Activated T-cell treated with anti-CD3 and anti-CD28 coated beads, Interleukin-2, amount 50 U/mL, for 72 hours (primary cell): Measurements from ENCODE around the gene CACNA2D3. TPM values are rescaled to one million over a fixed set of nuclear protein-coding genes. Genes with fewer than 3 reads are reported as not detected.

Experiments used
- ATAC-seq, 2 donors: fragments of 150-1000 bp; cut with Tn5 transposase; replicated peaks in 1 of 2; 2 replicates each; pipeline ENCODE4 v1.10.0; 2021; ENCODE audit warnings: moderate library complexity in 2 of 2, mild to moderate bottlenecking in 1 of 2
- DNase-seq, 2 donors: peaks; one replicate each; pipeline ENCODE4 v3.0.0; 2021 to 2022; ENCODE audit warnings: mixed read lengths in 1 of 2
- H3K27ac Mint-ChIP-seq: one replicate; pipeline ENCODE4 v1.8.0; 2022; ENCODE audit warnings: mild to moderate bottlenecking, moderate library complexity, mixed read lengths
- H3K27me3 Mint-ChIP-seq: one replicate; pipeline ENCODE4 v1.8.0; 2022; ENCODE audit warnings: low read depth, mixed read lengths
- H3K36me3 Mint-ChIP-seq, 2 donors: one replicate each; pipeline ENCODE4 v1.8.0; 2022; ENCODE audit warnings: mixed read lengths in 2 of 2, mild to moderate bottlenecking in 1 of 2; ENCODE audit not compliant: insufficient read depth in 2 of 2
- H3K4me1 Mint-ChIP-seq: one replicate; pipeline ENCODE4 v1.8.0; 2022; ENCODE audit warnings: low read depth, mixed read lengths
- H3K4me3 Mint-ChIP-seq, 2 donors: one replicate each; pipeline ENCODE4 v1.8.0; 2022; ENCODE audit warnings: mild to moderate bottlenecking in 2 of 2, mixed read lengths in 2 of 2, moderate library complexity in 2 of 2
- H3K9me3 Mint-ChIP-seq, 2 donors: one replicate each; pipeline ENCODE4 v1.8.0; 2022; ENCODE audit warnings: mixed read lengths in 2 of 2
- total RNA-seq, 2 donors: library from RNA; stranded (reverse); gene quantifications; one replicate each; pipeline ENCODE4 v1.2.3, GENCODE V29; 2022

CACNA2D3 gene
- total RNA-seq, 2 donors from 2014 or later, result not detected

- Mint-ChIP-seq H3K4me3 (no peak overlapping the region), H3K27ac (no peak overlapping the region), H3K9me3 (peaks cover under 1 to 4% of the 10 kb centered on the region in 2 donors), H3K36me3 (no peaks in the 10 kb centered on the region), H3K4me1 (no peaks in the 10 kb centered on the region), H3K27me3 (no peaks in the 10 kb centered on the region)
- ATAC-seq, result no peak
- no peak for DNase-seq
These were observed 174.2 kb downstream of the CACNA2D3 start for GRCh38 chr3:54296531-54296930.

GRCh38 chr3:54299169-54299935, 177.0 kb downstream of the CACNA2D3 start:
- H3K4me1 Mint-ChIP-seq, result no peaks in the 10 kb centered on the region
- H3K27me3 Mint-ChIP-seq, result no peaks in the 10 kb centered on the region
- H3K36me3 Mint-ChIP-seq, result no peaks in the 10 kb centered on the region
- ATAC-seq (no peak), DNase-seq (no peak)
- H3K4me3 Mint-ChIP-seq, result no peak overlapping the region
- no peak overlapping the region for H3K27ac Mint-ChIP-seq
- H3K9me3 Mint-ChIP-seq, result peaks cover 0 to 4% of the 10 kb centered on the region in 2 donors

GRCh38 chr3:54303517-54304375, 181.4 kb downstream of the CACNA2D3 start:
- H3K27me3 Mint-ChIP-seq, result no peaks in the 10 kb centered on the region
- no peak overlapping the region for H3K27ac Mint-ChIP-seq
- ATAC-seq (no peak), DNase-seq (no peak)
- H3K4me3 Mint-ChIP-seq, result no peak overlapping the region
- no peaks in the 10 kb centered on the region for H3K36me3 Mint-ChIP-seq
- no peaks in the 10 kb centered on the region for H3K9me3 Mint-ChIP-seq
- H3K4me1 Mint-ChIP-seq, result no peaks in the 10 kb centered on the region

GRCh38 chr3:54304877-54305276, 182.5 kb downstream of the CACNA2D3 start:
- DNase-seq (no peak), ATAC-seq (no peak)
- no peaks in the 10 kb centered on the region for H3K36me3 Mint-ChIP-seq
- no peaks in the 10 kb centered on the region for H3K9me3 Mint-ChIP-seq
- no peaks in the 10 kb centered on the region for H3K27me3 Mint-ChIP-seq
- no peak overlapping the region for H3K27ac Mint-ChIP-seq
- no peaks in the 10 kb centered on the region for H3K4me1 Mint-ChIP-seq
- H3K4me3 Mint-ChIP-seq, result no peak overlapping the region

GRCh38 chr3:54305409-54306099, 183.2 kb downstream of the CACNA2D3 start:
- no peak overlapping the region for H3K27ac Mint-ChIP-seq

GRCh38 chr3:54307566-54308180, 185.3 kb downstream of the CACNA2D3 start:
- Mint-ChIP-seq H3K27me3 (no peaks in the 10 kb centered on the region), H3K9me3 (no peaks in the 10 kb centered on the region), H3K36me3 (no peaks in the 10 kb centered on the region), H3K4me3 (no peak overlapping the region), H3K27ac (no peak overlapping the region), H3K4me1 (no peaks in the 10 kb centered on the region)
- no peak for ATAC-seq
- DNase-seq, result no peak

More at GRCh38 chr3:54305409-54306099, 183.2 kb downstream of the CACNA2D3 start:
- Mint-ChIP-seq H3K9me3 (no peaks in the 10 kb centered on the region), H3K36me3 (no peaks in the 10 kb centered on the region), H3K4me1 (no peaks in the 10 kb centered on the region), H3K27me3 (no peaks in the 10 kb centered on the region), H3K4me3 (no peak overlapping the region)
- no peak for ATAC-seq
- no peak for DNase-seq

GRCh38 chr3:54309601-54310000, 187.2 kb downstream of the CACNA2D3 start:
- DNase-seq (no peak), ATAC-seq (no peak)
- no peak overlapping the region for H3K4me3 Mint-ChIP-seq
- H3K4me1 Mint-ChIP-seq, result no peaks in the 10 kb centered on the region
- no peaks in the 10 kb centered on the region for H3K27me3 Mint-ChIP-seq
- no peaks in the 10 kb centered on the region for H3K36me3 Mint-ChIP-seq
- no peaks in the 10 kb centered on the region for H3K9me3 Mint-ChIP-seq
- no peak overlapping the region for H3K27ac Mint-ChIP-seq

GRCh38 chr3:54311211-54311747, 188.9 kb downstream of the CACNA2D3 start:
- H3K27me3 Mint-ChIP-seq, result no peaks in the 10 kb centered on the region
- no peak overlapping the region for H3K4me3 Mint-ChIP-seq
- DNase-seq (no peak), ATAC-seq (no peak)
- H3K27ac Mint-ChIP-seq, result no peak overlapping the region
- H3K36me3 Mint-ChIP-seq, result no peaks in the 10 kb centered on the region
- no peaks in the 10 kb centered on the region for H3K4me1 Mint-ChIP-seq
- H3K9me3 Mint-ChIP-seq, result no peaks in the 10 kb centered on the region

GRCh38 chr3:54312156-54312899, 190.0 kb downstream of the CACNA2D3 start:
- Mint-ChIP-seq H3K4me1 (no peaks in the 10 kb centered on the region), H3K27me3 (no peaks in the 10 kb centered on the region)

GRCh38 chr3:54313418-54313817, 191.1 kb downstream of the CACNA2D3 start:
- Mint-ChIP-seq H3K36me3 (no peaks in the 10 kb centered on the region), H3K9me3 (no peaks in the 10 kb centered on the region), H3K4me3 (no peak overlapping the region), H3K27ac (no peak overlapping the region), H3K27me3 (no peaks in the 10 kb centered on the region), H3K4me1 (no peaks in the 10 kb centered on the region)
- no peak for DNase-seq
- ATAC-seq, result no peak

More at GRCh38 chr3:54312156-54312899, 190.0 kb downstream of the CACNA2D3 start:
- no peak overlapping the region for H3K27ac Mint-ChIP-seq
- H3K36me3 Mint-ChIP-seq, result no peaks in the 10 kb centered on the region
- DNase-seq (no peak), ATAC-seq (no peak)
- H3K4me3 Mint-ChIP-seq, result no peak overlapping the region
- no peaks in the 10 kb centered on the region for H3K9me3 Mint-ChIP-seq

GRCh38 chr3:54321520-54321919, 199.2 kb downstream of the CACNA2D3 start:
- ATAC-seq (no peak), DNase-seq (no peak)
- no peaks in the 10 kb centered on the region for H3K9me3 Mint-ChIP-seq
- no peak overlapping the region for H3K4me3 Mint-ChIP-seq
- no peak overlapping the region for H3K27ac Mint-ChIP-seq
- no peaks in the 10 kb centered on the region for H3K36me3 Mint-ChIP-seq
- no peaks in the 10 kb centered on the region for H3K4me1 Mint-ChIP-seq
- no peaks in the 10 kb centered on the region for H3K27me3 Mint-ChIP-seq

GRCh38 chr3:54322354-54322753, 200.0 kb downstream of the CACNA2D3 start:
- DNase-seq (no peak), ATAC-seq (no peak)
- H3K4me3 Mint-ChIP-seq, result no peak overlapping the region
- no peaks in the 10 kb centered on the region for H3K9me3 Mint-ChIP-seq
- H3K27me3 Mint-ChIP-seq, result no peaks in the 10 kb centered on the region
- H3K4me1 Mint-ChIP-seq, result no peaks in the 10 kb centered on the region
- H3K27ac Mint-ChIP-seq, result no peak overlapping the region
- H3K36me3 Mint-ChIP-seq, result no peaks in the 10 kb centered on the region
